ENCODE measurements around the gene ZNF354B. TPM values are rescaled to one million over a fixed set of nuclear protein-coding genes. Genes with fewer than 3 reads are reported as not detected.

The ZNF354B gene
- total and polyA plus RNA-seq, 2 of the 13 experiments (the other 11 are each of a cell fraction or from before 2014, with no cell fraction given): 7.8 to 10.3 TPM

DNA sequence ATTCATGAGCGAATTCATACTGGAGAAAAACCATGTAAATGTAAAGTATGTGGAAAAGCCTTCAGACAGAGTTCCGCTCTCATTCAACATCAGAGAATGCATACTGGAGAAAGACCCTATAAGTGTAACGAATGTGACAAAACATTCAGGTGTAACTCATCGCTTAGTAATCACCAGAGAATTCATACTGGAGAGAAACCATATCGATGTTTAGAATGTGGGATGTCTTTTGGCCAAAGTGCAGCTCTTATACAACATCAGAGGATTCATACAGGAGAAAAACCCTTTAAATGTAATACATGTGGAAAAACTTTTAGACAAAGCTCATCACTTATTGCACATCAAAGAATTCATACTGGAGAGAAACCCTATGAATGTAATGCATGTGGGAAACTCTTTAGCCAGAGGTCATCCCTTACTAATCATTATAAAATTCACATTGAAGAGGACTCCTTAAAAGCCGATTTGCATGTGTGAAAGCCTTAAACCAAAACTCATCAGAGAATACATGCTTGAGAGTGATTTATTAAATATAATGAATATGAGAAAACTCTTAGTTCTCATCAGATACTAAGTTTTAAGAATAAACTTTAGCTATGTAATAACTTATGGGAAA lies 24.2 kb downstream of the ZNF354B start:
- Histone ChIP-seq H3K9ac (ENCODE audit: insufficient read depth, low read depth, low read length) (no peak overlapping the region), H3K4me2 (ENCODE audit: low read depth, low read length) (no peak overlapping the region), H3K4me1 (ENCODE audit: insufficient read depth, low read length) (no peaks in the 10 kb centered on the region), H3K27me3 (ENCODE audit: control insufficient read depth in 1 of 2, insufficient read depth in 2 of 2, low read length in 2 of 2) (no peaks in the 10 kb centered on the region), H3K27ac (ENCODE audit: extremely low read length, insufficient read depth, low read length) (no peak overlapping the region), H3K9me3 (ENCODE audit: low read length) (peaks cover 86% of the 10 kb centered on the region), H4K20me1 (ENCODE audit: insufficient read depth, low read length) (no peaks in the 10 kb centered on the region), H3K4me3 (replicated peaks in 1 of 3; ENCODE audit: insufficient read depth in 1 of 3, low read depth in 2 of 3, low read length in 3 of 3) (no peak overlapping the region), H3K36me3 (replicated peaks in 1 of 2; ENCODE audit: control insufficient read depth in 1 of 2, insufficient read depth in 2 of 2, low read length in 2 of 2) (peaks cover 5 to 58% of the 10 kb centered on the region in 2 experiments; a peak in 4 of 5 replicates), H2AFZ (ENCODE audit: low read length) (no peak overlapping the region), H3K79me2 (ENCODE audit: insufficient read depth, low read length) (no peaks in the 10 kb centered on the region)
- 96% methylated on average over 6 of the region's 6 CpGs for WGBS (ENCODE audit: low lambda C conversion rate)
- in situ Hi-C loops (cut with HindIII; ENCODE audit: extremely low pct_ligation_motif_present, low pct_unique_long_range_greater_than_20kb): no loop called here
- no peak for DNase-seq (ENCODE audit: low spot score)
- ChIA-PET POLR2A (no interaction called here), CTCF (ENCODE audit: low intra/inter-chr PET ratio, low total read pairs) (no interaction called here)
- intact Hi-C loops (cut with micrococcal nuclease; ENCODE audit: unreplicated experiment): no loop called here
- ATAC-seq: no peak
- no peak for FAIRE-seq
- BruUV-seq (replicated peaks): no TSS peak
- TF ChIP-seq ZNF83 (CRISPR knock-in tag; IDR thresholded peaks at IDR 0.05; ENCODE audit: borderline replicate concordance) (no peak), ZNF329 (CRISPR knock-in tag; IDR thresholded peaks at IDR 0.05; ENCODE audit: low read depth) (no peak), BRD4 (CRISPR knock-in tag; IDR thresholded peaks at IDR 0.05) (no peak), GZF1 (CRISPR knock-in tag; IDR thresholded peaks at IDR 0.05) (no peak), SNRNP70 (IDR thresholded peaks at IDR 0.05; ENCODE audit: low read depth, low read length) (no peak), FLYWCH1 (CRISPR knock-in tag; IDR thresholded peaks at IDR 0.05) (no peak), CBX1 (IDR thresholded peaks at IDR 0.05; ENCODE audit: low read depth) (no peak), MED8 (CRISPR knock-in tag; IDR thresholded peaks at IDR 0.05; ENCODE audit: insufficient replicate concordance) (no peak)

Data from HepG2 (cell line).